Rectal smooth muscle tissue (tissue), 1 donor: ENCODE measurements around the gene COA1.

ENCODE experiments used
- H3K27ac ChIP-seq: one replicate; pipeline ENCODE4 v1.7.0; 2013; ENCODE audit warnings: low read depth, low read length, inconsistent platforms
- H3K27me3 ChIP-seq: one replicate; pipeline ENCODE4 v1.7.0; 2013; ENCODE audit warnings: low read length; ENCODE audit not compliant: control insufficient read depth, insufficient read depth
- H3K36me3 ChIP-seq: one replicate; pipeline ENCODE4 v1.7.0; 2013; ENCODE audit warnings: low read length; ENCODE audit not compliant: control insufficient read depth, insufficient read depth
- H3K4me1 ChIP-seq: one replicate; pipeline ENCODE4 v1.7.0; 2013; ENCODE audit warnings: low read length; ENCODE audit not compliant: control insufficient read depth, insufficient read depth
- H3K4me3 ChIP-seq: one replicate; pipeline ENCODE4 v1.7.0; 2013; ENCODE audit warnings: low read length
- H3K9ac ChIP-seq: one replicate; pipeline ENCODE4 v1.7.0; 2013; ENCODE audit warnings: low read length

The COA1 gene

GRCh38 chr7:43649755-43650274, 79.5 kb downstream of the COA1 start:
- Histone ChIP-seq H3K4me3 (peak overlapping the region; percentile 20), H3K9ac (no peak overlapping the region), H3K27me3 (no peaks in the 10 kb centered on the region), H3K4me1 (peaks cover 48% of the 10 kb centered on the region), H3K27ac (no peak overlapping the region), H3K36me3 (no peaks in the 10 kb centered on the region)

DNA sequence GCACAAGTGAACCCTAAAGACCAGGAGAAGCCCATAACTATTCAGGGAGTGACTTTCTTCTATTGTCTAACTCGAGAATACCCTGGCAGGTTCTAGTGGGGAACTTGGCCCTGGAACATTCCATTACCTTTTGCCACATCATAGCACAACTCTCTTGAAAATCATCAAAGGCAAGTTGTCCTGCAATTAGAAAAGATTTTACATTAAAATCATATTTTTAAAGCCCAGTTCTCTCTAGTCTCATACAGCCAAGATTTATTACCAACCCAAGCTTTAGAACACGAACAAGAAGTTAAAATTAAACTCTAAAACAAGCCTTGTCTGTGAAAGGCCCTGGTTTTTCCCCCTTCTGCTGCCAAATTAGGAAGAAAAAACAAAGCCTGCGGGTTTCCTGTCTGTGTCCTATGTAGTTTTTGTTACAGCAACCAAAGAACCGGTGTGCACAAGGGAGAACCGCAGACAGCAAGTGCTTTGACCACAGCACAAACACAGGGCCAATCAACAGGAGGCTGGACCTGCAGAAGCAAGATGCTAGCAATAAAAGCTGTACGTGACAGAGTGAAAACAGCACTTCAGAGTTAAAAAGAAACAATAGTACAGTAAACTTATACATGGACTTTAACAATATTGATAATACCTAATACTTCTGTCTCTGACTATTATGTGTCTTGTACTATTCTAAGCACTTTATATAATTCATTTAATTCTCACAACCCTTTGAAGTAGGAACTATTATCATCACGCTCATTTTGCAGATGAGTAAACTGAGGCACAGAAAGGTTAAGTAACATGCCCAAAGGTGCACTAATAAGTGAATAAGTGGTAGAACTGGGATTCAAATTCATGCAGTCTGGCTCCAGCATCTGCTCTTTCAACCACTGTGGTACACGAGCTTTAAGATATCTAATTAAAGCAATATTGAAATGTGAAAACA, 80.6 kb downstream of the COA1 start:
- Histone ChIP-seq H3K27me3 (no peaks in the 10 kb centered on the region), H3K4me1 (peaks cover 48% of the 10 kb centered on the region), H3K27ac (peak overlapping the region; percentile 92), H3K9ac (no peak overlapping the region), H3K4me3 (peak overlapping the region; percentile 17), H3K36me3 (no peaks in the 10 kb centered on the region)

DNA sequence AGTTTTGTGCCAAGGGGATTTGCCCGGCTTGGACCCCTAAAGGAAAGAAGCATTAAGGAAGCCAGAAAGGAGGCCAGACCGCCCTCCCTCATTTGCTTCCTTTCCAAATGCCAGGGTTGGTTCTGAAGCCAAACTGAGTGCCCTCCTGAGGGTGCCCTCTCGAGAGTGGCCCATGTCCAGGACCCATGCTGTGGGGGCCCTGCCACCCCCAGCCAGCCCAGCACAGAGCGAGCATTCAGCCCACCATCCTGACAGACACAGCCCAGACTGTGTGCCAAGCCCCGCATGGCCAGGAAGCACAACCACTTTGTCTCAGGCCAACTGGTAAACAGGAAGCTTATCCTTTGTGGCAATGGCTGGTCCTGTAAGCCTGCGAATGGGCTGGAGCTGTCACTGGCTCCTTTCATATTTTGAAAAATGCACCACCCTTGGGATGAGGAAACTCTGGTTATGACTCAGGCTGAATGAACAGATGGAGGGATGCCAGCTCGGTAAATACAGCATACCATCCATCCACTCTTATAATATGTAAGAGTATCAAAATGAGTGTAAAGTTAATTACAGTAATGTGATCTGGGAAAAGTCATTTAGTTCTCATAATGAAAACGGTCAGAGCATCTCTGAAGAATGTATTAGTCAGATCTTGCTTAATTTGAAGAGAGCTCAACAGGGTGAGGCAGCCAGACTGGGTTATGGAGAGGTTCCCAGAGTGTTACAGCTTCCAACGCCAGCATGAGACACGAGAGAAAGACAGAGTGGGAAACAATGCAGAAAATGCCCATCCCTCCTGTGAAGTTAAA, 81.5 kb downstream of the COA1 start:
- no peaks in the 10 kb centered on the region for H3K27me3 ChIP-seq
- H3K27ac ChIP-seq, result peak overlapping the region; percentile 92
- H3K9ac ChIP-seq, result no peak overlapping the region
- peaks cover 48% of the 10 kb centered on the region for H3K4me1 ChIP-seq
- peaks cover 4% of the 10 kb centered on the region for H3K36me3 ChIP-seq
- H3K4me3 ChIP-seq, result peak overlapping the region; percentile 34

DNA sequence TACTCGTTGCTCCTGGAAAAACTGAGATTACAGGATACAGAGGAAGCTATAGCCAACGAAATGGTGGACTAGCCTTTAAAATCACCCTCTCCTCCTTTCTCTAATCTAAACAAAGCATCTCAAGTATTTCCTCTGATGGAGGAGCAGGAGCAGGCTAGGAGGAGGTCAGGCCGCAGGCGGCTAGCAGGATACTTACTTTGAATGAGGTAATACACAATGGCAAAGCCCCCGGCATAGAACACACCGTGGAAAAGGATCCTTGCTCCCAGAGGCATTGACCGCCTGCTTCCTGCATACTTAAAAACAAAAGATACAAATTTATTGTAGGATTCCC, 82.0 kb downstream of the COA1 start:
- H3K4me1 ChIP-seq, result peaks cover 48% of the 10 kb centered on the region
- peaks cover 5% of the 10 kb centered on the region for H3K36me3 ChIP-seq
- H3K9ac ChIP-seq, result no peak overlapping the region
- no peaks in the 10 kb centered on the region for H3K27me3 ChIP-seq
- H3K4me3 ChIP-seq, result peak overlapping the region; percentile 16
- peak overlapping the region; percentile 92 for H3K27ac ChIP-seq

DNA sequence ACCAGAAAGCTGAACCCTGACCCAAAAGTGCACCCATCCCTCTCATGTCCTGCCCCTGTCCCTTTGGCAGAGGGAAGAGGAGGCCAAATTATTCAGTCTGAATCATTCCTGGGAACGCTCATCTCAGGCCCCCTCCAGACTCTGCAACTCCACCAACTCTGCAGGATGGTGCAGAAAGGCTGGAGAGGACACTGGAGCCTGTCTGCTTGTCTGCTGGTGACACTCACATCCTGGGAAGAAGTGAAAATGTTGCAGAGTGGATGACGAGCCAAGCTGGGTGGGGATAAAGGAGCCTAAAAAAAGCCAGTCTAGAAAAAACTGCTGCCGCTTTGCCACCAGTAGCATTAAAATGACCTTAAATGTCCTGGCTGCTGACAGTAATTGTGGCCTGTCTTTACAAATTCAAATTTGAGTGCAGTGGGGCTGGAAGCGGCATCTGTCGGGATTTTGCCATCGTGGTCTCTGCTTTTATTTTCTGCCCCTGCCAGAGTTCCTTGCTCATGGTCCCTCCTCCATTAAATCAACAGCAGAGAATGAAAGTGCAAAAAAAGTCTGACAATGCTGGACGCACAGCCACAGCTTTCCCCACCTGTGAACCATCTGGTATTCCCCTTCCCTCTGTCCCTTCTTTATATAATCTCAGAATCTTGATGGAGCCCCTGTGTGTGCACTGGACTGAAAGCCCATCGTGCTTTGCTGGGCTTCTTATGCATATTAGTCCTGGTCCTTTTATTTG, 82.6 kb downstream of the COA1 start:
- Histone ChIP-seq H3K9ac (peak overlapping the region; percentile 2), H3K36me3 (peaks cover 5% of the 10 kb centered on the region), H3K27me3 (no peaks in the 10 kb centered on the region), H3K4me1 (peaks cover 48% of the 10 kb centered on the region), H3K4me3 (peak overlapping the region; percentile 18), H3K27ac (peak overlapping the region; percentile 92)

DNA sequence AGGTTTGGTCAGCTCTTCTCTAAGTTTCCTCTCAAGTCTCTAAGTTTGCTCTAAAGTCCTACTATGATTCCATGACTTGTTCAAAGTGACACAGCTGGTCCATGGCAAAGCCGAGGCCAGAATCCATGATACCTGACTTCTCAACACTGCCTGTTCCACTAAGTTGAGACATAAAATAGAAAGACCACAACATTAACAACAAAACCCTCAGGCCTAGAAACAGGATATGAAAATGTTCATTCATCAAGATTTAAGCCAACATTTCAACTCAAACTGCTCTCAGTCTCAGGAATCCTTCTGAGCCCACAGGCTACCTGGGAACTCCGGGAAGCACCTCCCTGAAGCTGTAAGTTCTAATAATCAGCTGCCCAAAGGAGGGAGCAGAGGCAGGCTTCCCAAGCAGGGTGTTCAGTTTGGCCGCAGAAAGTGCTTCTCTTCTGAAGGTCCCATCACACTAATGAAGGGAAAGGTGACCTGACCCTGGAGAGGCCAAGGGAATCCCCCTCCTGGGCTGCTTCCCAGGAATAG, 83.6 kb downstream of the COA1 start:
- H3K27me3 ChIP-seq, result no peaks in the 10 kb centered on the region
- H3K36me3 ChIP-seq, result peaks cover 5% of the 10 kb centered on the region
- no peak overlapping the region for H3K9ac ChIP-seq
- H3K27ac ChIP-seq, result peak overlapping the region; percentile 92
- H3K4me3 ChIP-seq, result no peak overlapping the region
- peaks cover 41% of the 10 kb centered on the region for H3K4me1 ChIP-seq

- peaks cover 5% of the 10 kb centered on the region for H3K36me3 ChIP-seq
- H3K27ac ChIP-seq, result no peak overlapping the region
These were observed 85.5 kb downstream of the COA1 start for GRCh38 chr7:43643846-43644245.

GRCh38 chr7:43642897-43643630, 86.3 kb downstream of the COA1 start:
- Histone ChIP-seq H3K4me3 (no peak overlapping the region), H3K4me1 (peaks cover 34% of the 10 kb centered on the region), H3K36me3 (peaks cover 5% of the 10 kb centered on the region), H3K9ac (no peak overlapping the region), H3K27me3 (no peaks in the 10 kb centered on the region), H3K27ac (no peak overlapping the region)

More at GRCh38 chr7:43643846-43644245, 85.5 kb downstream of the COA1 start:
- H3K4me1 ChIP-seq, result peaks cover 42% of the 10 kb centered on the region
- no peak overlapping the region for H3K9ac ChIP-seq
- no peak overlapping the region for H3K4me3 ChIP-seq
- no peaks in the 10 kb centered on the region for H3K27me3 ChIP-seq

DNA sequence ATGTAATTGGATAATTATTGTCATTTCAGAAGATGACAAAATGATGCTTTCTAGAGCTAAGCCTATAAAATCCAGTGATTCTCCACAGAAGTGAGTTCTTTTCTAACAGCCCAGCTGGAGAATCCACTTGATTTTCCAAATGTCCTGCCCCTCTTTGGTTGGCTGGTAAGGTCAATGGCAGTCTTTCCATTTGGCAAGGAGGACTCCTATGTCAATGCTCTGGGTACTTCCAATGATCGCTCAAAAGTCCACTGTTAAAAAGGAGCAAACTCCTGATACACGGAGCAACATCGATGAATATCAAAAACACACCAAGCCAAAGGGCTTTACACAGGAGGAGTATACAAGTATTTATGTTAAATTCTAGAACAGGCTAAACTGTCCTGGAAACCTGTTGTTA, 88.6 kb downstream of the COA1 start:
- H3K27me3 ChIP-seq, result no peaks in the 10 kb centered on the region
- peaks cover 10% of the 10 kb centered on the region for H3K36me3 ChIP-seq
- no peak overlapping the region for H3K27ac ChIP-seq
- peaks cover 15% of the 10 kb centered on the region for H3K4me1 ChIP-seq
- H3K9ac ChIP-seq, result no peak overlapping the region
- H3K4me3 ChIP-seq, result no peak overlapping the region

GRCh38 chr7:43639858-43640491, 89.3 kb downstream of the COA1 start:
- H3K4me3 ChIP-seq, result no peak overlapping the region
- peak overlapping the region; percentile 41 for H3K27ac ChIP-seq
- H3K36me3 ChIP-seq, result peaks cover 13% of the 10 kb centered on the region
- peaks cover 15% of the 10 kb centered on the region for H3K4me1 ChIP-seq
- no peak overlapping the region for H3K9ac ChIP-seq
- H3K27me3 ChIP-seq, result no peaks in the 10 kb centered on the region
